Nephron (organoid): Measurements from ENCODE around the gene EPG5.

ENCODE experiments used
- H3K27ac Mint-ChIP-seq, 3 experiments: 2 replicates each; pipeline ENCODE4 v1.8.0; 2020; ENCODE audit warnings: mixed read lengths in 3 of 3, mild to moderate bottlenecking in 2 of 3, moderate library complexity in 1 of 3
- H3K27me3 Mint-ChIP-seq: 2 replicates; pipeline ENCODE4 v1.8.0; 2021; ENCODE audit warnings: low read depth, mild to moderate bottlenecking, moderate library complexity, mixed read lengths
- H3K36me3 Mint-ChIP-seq: 2 replicates; pipeline ENCODE4 v1.8.0; 2020; ENCODE audit warnings: low read depth, mixed read lengths
- H3K4me1 Mint-ChIP-seq: 2 replicates; pipeline ENCODE4 v1.8.0; 2020; ENCODE audit warnings: mixed read lengths
- H3K4me3 Mint-ChIP-seq, 3 experiments: 2 replicates each; pipeline ENCODE4 v1.8.0; 2020; ENCODE audit warnings: mild to moderate bottlenecking in 3 of 3, mixed read lengths in 3 of 3, moderate library complexity in 2 of 3
- H3K9me3 Mint-ChIP-seq: 2 replicates; pipeline ENCODE4 v1.8.0; 2020; ENCODE audit warnings: mixed read lengths
- CTCF ChIP-seq, 3 experiments: fragments of 200-600 bp; sonication (generic); IDR thresholded peaks; one replicate each; pipeline ENCODE4 v1.5.0; 2021; ENCODE audit warnings: antibody characterized with exemption in 3 of 3; ENCODE audit not compliant: unreplicated experiment in 3 of 3

The EPG5 gene

DNA sequence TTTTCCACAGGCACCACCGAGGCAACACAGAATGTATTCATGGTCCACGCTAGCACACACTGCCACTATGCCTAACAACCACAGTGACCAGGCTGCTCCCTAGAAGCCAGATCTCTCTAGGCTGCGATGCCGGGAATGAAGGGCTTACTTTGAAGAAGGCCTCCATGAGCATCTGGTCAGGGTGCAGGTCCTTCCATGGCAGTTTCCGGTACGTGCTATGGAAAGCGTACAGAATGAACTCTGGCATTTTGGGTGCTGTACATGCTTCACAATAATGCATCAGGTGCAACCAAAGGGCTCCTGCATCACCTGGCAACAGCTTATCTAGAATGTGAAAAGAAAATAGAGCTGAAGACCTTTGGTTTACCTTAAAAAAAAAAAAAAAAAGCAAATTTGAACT lies 96.7 kb downstream of the EPG5 start:
- H3K4me3 Mint-ChIP-seq = no peak overlapping the region
- peaks cover 74% of the 10 kb centered on the region for H3K36me3 Mint-ChIP-seq
- no peaks in the 10 kb centered on the region for H3K4me1 Mint-ChIP-seq
- peaks cover 17% of the 10 kb centered on the region for H3K9me3 Mint-ChIP-seq
- no peak overlapping the region for H3K27ac Mint-ChIP-seq
- peaks cover 6% of the 10 kb centered on the region for H3K27me3 Mint-ChIP-seq
- no peak for TF ChIP-seq CTCF (IDR thresholded peaks at IDR 0.05; ENCODE audit: unreplicated experiment in 3 of 3)

DNA sequence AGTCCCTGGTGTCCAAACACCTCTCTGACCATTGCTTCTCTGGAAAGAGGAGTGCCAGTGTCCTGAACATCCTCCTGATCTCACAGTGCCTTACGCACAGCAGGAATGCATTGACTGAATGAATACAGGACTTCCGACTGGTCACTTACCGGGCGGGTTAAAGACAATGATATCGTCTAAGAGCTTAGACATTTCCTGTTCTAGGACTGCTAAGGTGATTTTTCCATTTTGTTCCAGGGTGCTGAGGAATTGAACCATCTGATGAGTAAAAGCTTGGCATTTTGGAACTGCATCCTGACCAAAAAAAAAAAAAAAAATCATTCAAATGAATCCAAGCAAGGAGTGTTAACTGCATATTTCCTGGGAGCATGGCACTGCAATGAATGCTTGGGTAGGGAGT lies 101.7 kb downstream of the EPG5 start:
- Mint-ChIP-seq H3K27me3 (no peaks in the 10 kb centered on the region), H3K9me3 (no peaks in the 10 kb centered on the region), H3K27ac (no peak overlapping the region), H3K36me3 (peaks cover 85% of the 10 kb centered on the region), H3K4me1 (no peaks in the 10 kb centered on the region), H3K4me3 (no peak overlapping the region)
- TF ChIP-seq CTCF (IDR thresholded peaks at IDR 0.05; ENCODE audit: unreplicated experiment in 3 of 3) = no peak

- Mint-ChIP-seq H3K4me3 (no peak overlapping the region), H3K36me3 (peaks cover 89% of the 10 kb centered on the region), H3K27ac (no peak overlapping the region), H3K27me3 (no peaks in the 10 kb centered on the region), H3K9me3 (no peaks in the 10 kb centered on the region), H3K4me1 (no peaks in the 10 kb centered on the region)
- no peak for TF ChIP-seq CTCF (IDR thresholded peaks at IDR 0.05; ENCODE audit: unreplicated experiment in 3 of 3)
Observed at GRCh38 chr18:45864081-45864480, 103.0 kb downstream of the EPG5 start.

DNA sequence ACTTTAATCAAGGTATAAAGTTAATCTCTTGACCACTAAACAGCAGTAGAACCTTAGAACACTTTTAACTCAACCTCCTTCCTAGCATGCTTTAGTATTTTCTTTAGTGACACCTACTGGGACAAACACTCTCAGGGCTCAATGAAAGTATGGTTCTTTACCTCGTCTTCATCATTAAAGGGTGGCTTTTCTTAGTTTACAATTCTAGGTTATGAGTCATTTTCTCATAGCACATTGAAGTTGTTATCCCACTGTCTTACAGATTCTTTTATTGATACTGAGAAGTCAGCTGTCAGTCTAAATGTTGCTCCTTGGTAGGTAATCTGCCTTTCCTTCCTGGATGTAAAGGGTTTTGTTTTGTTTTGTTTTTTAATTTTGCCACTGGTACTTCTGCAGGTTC lies 103.7 kb downstream of the EPG5 start:
- Mint-ChIP-seq H3K4me1 (no peaks in the 10 kb centered on the region), H3K36me3 (peaks cover 94% of the 10 kb centered on the region), H3K9me3 (no peaks in the 10 kb centered on the region), H3K27ac (no peak overlapping the region), H3K27me3 (no peaks in the 10 kb centered on the region), H3K4me3 (no peak overlapping the region)
- no peak for TF ChIP-seq CTCF (IDR thresholded peaks at IDR 0.05; ENCODE audit: unreplicated experiment in 3 of 3)

DNA sequence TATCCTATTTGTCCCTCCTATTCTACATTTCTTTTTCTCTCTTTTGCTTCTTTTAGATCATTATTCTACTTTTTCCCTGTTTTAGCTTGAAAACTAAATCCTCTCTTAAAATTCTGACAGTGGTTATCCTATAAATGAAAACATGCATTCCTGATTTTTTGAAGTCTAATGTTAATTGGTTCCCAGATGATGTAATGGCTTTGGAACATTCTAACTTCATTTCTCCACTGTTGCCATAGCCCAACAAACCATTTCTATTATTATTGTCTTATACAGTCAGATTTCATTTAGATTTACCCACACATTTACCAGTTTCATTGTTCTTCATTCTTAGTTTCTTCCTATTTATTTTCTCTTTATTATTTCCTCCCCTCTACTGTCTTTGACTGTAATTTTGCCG lies 105.2 kb downstream of the EPG5 start:
- no peak overlapping the region for H3K27ac Mint-ChIP-seq
- H3K36me3 Mint-ChIP-seq = peaks cover 97% of the 10 kb centered on the region
- H3K27me3 Mint-ChIP-seq = no peaks in the 10 kb centered on the region
- no peaks in the 10 kb centered on the region for H3K9me3 Mint-ChIP-seq
- no peak for TF ChIP-seq CTCF (IDR thresholded peaks at IDR 0.05; ENCODE audit: unreplicated experiment in 3 of 3)
- no peak overlapping the region for H3K4me3 Mint-ChIP-seq
- no peaks in the 10 kb centered on the region for H3K4me1 Mint-ChIP-seq

DNA sequence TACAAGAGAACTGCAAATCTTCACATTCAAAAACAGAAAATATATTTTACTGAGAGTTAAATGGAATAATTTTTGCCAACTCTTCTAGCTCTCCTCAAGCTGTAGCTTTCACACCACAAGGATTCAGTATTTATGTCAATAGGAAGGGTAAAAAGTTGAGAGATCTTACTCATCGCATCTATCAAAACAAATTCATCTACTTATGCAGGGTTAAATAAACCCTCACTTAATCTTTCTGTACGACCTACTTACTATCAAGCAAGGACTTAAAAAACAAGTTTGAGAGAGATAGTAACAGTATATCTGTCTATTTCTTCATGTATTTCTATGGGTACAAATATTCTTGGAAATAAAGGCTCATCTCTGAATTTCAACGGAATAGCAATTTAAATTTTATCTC lies 106.2 kb downstream of the EPG5 start:
- Mint-ChIP-seq H3K4me3 (no peak overlapping the region), H3K4me1 (no peaks in the 10 kb centered on the region), H3K27me3 (no peaks in the 10 kb centered on the region), H3K27ac (no peak overlapping the region), H3K36me3 (peaks cover 95% of the 10 kb centered on the region), H3K9me3 (no peaks in the 10 kb centered on the region)
- TF ChIP-seq CTCF (IDR thresholded peaks at IDR 0.05; ENCODE audit: unreplicated experiment in 3 of 3) = no peak
